ENCODE measurements around the gene CEACAM7. TPM values are rescaled to one million over a fixed set of nuclear protein-coding genes. Genes with fewer than 3 reads are reported as not detected.
A peak's percentile ranks its signal among the peaks of the same experiment; 100 is the strongest.

The CEACAM7 gene
- total RNA-seq, 4 donors from 2014 or later: not detected

DNA sequence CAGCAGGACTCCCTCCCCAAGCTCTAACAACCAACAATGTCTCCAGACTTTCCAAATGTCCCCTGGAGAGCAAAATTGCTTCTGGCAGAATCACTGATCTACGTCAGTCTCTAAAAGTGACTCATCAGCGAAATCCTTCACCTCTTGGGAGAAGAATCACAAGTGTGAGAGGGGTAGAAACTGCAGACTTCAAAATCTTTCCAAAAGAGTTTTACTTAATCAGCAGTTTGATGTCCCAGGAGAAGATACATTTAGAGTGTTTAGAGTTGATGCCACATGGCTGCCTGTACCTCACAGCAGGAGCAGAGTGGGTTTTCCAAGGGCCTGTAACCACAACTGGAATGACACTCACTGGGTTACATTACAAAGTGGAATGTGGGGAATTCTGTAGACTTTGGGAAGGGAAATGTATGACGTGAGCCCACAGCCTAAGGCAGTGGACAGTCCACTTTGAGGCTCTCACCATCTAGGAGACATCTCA is 14.1 kb upstream of the CEACAM7 start:
- Histone ChIP-seq H3K4me1 (peaks cover 0 to 6% (median 0%) of the 10 kb centered on the region in 4 donors), H3K27ac (no peak overlapping the region), H3K27me3 (no peaks in the 10 kb centered on the region), H3K9me3 (no peaks in the 10 kb centered on the region), H3K4me3 (no peak overlapping the region), H3K36me3 (no peaks in the 10 kb centered on the region)
- TF ChIP-seq CTCF (IDR thresholded peaks at IDR 0.05): no peak
- no peak for TF ChIP-seq POLR2A (IDR thresholded peaks at IDR 0.05)
- DNase-seq: no peak

DNA sequence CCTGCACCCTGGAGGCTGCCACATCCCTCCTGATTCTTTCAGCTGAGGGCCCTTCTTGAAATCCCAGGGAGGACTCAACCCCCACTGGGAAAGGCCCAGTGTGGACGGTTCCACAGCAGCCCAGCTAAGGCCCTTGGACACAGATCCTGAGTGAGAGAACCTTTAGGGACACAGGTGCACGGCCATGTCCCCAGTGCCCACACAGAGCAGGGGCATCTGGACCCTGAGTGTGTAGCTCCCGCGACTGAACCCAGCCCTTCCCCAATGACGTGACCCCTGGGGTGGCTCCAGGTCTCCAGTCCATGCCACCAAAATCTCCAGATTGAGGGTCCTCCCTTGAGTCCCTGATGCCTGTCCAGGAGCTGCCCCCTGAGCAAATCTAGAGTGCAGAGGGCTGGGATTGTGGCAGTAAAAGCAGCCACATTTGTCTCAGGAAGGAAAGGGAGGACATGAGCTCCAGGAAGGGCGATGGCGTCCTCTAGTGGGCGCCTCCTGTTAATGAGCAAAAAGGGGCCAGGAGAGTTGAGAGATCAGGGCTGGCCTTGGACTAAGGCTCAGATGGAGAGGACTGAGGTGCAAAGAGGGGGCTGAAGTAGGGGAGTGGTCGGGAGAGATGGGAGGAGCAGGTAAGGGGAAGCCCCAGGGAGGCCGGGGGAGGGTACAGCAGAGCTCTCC is 13.5 kb upstream of the CEACAM7 start:
- no peak for TF ChIP-seq POLR2A (IDR thresholded peaks at IDR 0.05)
- peak in 4 of 6 experiments; percentile 10 to 44 (median 32) for TF ChIP-seq CTCF (IDR thresholded peaks at IDR 0.05)
- Histone ChIP-seq H3K27ac (no peak overlapping the region), H3K4me1 (peaks cover 0 to 5% (median 0%) of the 10 kb centered on the region in 4 donors), H3K27me3 (no peaks in the 10 kb centered on the region), H3K36me3 (no peaks in the 10 kb centered on the region), H3K9me3 (no peaks in the 10 kb centered on the region), H3K4me3 (no peak overlapping the region)
- DNase-seq: peak in 1 of 3 donors; percentile 45

GRCh38 chr19:41700381-41701195 is 12.5 kb upstream of the CEACAM7 start:
- peaks cover 0 to 5% (median 0%) of the 10 kb centered on the region in 4 donors for H3K4me1 ChIP-seq
- H3K9me3 ChIP-seq: no peaks in the 10 kb centered on the region
- no peak overlapping the region for H3K4me3 ChIP-seq
- DNase-seq: peak in 1 of 3 donors; percentile 15
- H3K27me3 ChIP-seq: no peaks in the 10 kb centered on the region
- TF ChIP-seq CTCF (IDR thresholded peaks at IDR 0.05) (no peak), POLR2A (IDR thresholded peaks at IDR 0.05) (no peak)
- H3K27ac ChIP-seq: no peak overlapping the region
- no peaks in the 10 kb centered on the region for H3K36me3 ChIP-seq

DNA sequence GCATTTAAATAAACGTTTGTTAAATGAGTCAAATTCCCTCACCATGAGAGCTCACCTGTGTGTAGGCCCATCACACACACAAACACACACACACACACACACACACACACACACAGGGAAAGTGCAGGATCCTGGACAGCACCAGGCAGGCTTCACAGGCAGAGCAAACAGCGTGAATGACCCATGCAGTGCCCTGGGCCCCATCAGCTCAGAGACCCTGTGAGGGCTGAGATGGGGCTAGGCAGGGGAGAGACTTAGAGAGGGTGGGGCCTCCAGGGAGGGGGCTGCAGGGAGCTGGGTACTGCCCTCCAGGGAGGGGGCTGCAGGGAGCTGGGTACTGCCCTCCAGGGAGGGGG is 11.9 kb upstream of the CEACAM7 start:
- no peaks in the 10 kb centered on the region for H3K27me3 ChIP-seq
- H3K27ac ChIP-seq: no peak overlapping the region
- H3K36me3 ChIP-seq: no peaks in the 10 kb centered on the region
- peak in 1 of 3 donors; percentile 23 for DNase-seq
- peaks cover 0 to 5% (median 0%) of the 10 kb centered on the region in 4 donors for H3K4me1 ChIP-seq
- no peak overlapping the region for H3K4me3 ChIP-seq
- H3K9me3 ChIP-seq: no peaks in the 10 kb centered on the region
- TF ChIP-seq CTCF (IDR thresholded peaks at IDR 0.05) (no peak), POLR2A (IDR thresholded peaks at IDR 0.05) (no peak)

- peak in 1 of 3 donors; percentile 29 for DNase-seq
- H3K27me3 ChIP-seq: no peaks in the 10 kb centered on the region
- H3K27ac ChIP-seq: peak overlapping the region in 2 of 4 donors; percentile 0 to 65
Measured at GRCh38 chr19:41699231-41699967, 11.3 kb upstream of the CEACAM7 start.

More at GRCh38 chr19:41699231-41699967, 11.3 kb upstream of the CEACAM7 start:
- H3K9me3 ChIP-seq: no peaks in the 10 kb centered on the region
- no peaks in the 10 kb centered on the region for H3K36me3 ChIP-seq
- H3K4me1 ChIP-seq: peaks cover 0 to 5% (median 0%) of the 10 kb centered on the region in 4 donors
- H3K4me3 ChIP-seq: no peak overlapping the region
- TF ChIP-seq POLR2A (IDR thresholded peaks at IDR 0.05) (no peak), CTCF (IDR thresholded peaks at IDR 0.05) (no peak)

Data from Peyer's patch (tissue), 4 donors.